Esophagus muscularis mucosa (tissue), 4 donors: Measurements from ENCODE around the gene TXNRD3. TPM values are rescaled to one million over a fixed set of nuclear protein-coding genes. Genes with fewer than 3 reads are reported as not detected.

ENCODE experiments used
- DNase-seq: peaks from one replicate; pipeline ENCODE4 v3.0.0-alpha.2; 2017; ENCODE audit errors: extremely low spot score
- H3K27ac ChIP-seq, 4 donors: fragments of 200-600 bp; sonication (generic); replicated peaks in 1 of 4; 1 replicate in 3 of 4; 2 replicates in 1 of 4; pipeline ENCODE4 v1.5.1; 2016 to 2019; ENCODE audit warnings: mild to moderate bottlenecking in 1 of 4
- H3K27me3 ChIP-seq, 4 donors: fragments of 200-600 bp; sonication (generic); one replicate each; pipeline versions ENCODE4 v1.5.1 to v1.6.0; 2016 to 2019
- H3K36me3 ChIP-seq, 4 donors: fragments of 200-600 bp; sonication (generic); one replicate each; pipeline ENCODE4 v1.5.1; 2016 to 2019
- H3K4me1 ChIP-seq, 4 donors: fragments of 200-600 bp; sonication (generic); one replicate each; pipeline ENCODE4 v1.5.1; 2016 to 2019
- H3K4me3 ChIP-seq, 4 donors: fragments of 200-600 bp; sonication (generic); 1 replicate in 2 of 4; 2 replicates in 2 of 4; pipeline ENCODE4 v1.5.1; 2016 to 2019; ENCODE audit warnings: mild to moderate bottlenecking in 4 of 4, moderate library complexity in 1 of 4
- H3K9me3 ChIP-seq, 4 donors: fragments of 200-600 bp; sonication (generic); 1 replicate in 3 of 4; 2 replicates in 1 of 4; pipeline ENCODE4 v1.5.1; 2016 to 2019
- CTCF ChIP-seq, 3 experiments: fragments of 200-600 bp in 2 of 3; fragments of 450-650 bp in 1 of 3; sonication (generic) in 2 of 3; IDR thresholded peaks; one replicate each; pipeline ENCODE4 v1.5.1; 2017 to 2019; ENCODE audit warnings: antibody characterized with exemption in 3 of 3, mild to moderate bottlenecking in 2 of 3, moderate library complexity in 1 of 3
- EP300 ChIP-seq: sonication (generic); formaldehyde crosslinking; IDR thresholded peaks from one replicate; pipeline ENCODE4 v1.6.1; 2017; ENCODE audit warnings: antibody characterized with exemption
- POLR2A ChIP-seq: fragments of 450-650 bp; IDR thresholded peaks from one replicate; pipeline ENCODE4 v1.6.1; 2017; ENCODE audit warnings: antibody characterized with exemption, moderate library complexity, mild to moderate bottlenecking, low read depth
- POLR2AphosphoS5 ChIP-seq, 2 donors: sonication (generic); formaldehyde crosslinking; IDR thresholded peaks; one replicate each; pipeline ENCODE4 v1.6.1; 2017; ENCODE audit warnings: antibody characterized with exemption in 2 of 2
- WGBS: methylation state at CpG from one replicate; pipeline ENCODE4 v1.1.5; 2018; 5-methylcytosine and 5-hydroxymethylcytosine counted together
- intact Hi-C: fragments of 100-400 bp; cut with DNase I; formaldehyde crosslinking; loops from one replicate; pipeline ENCODE4 v1.15.1; 2023
- total RNA-seq, 4 donors: library from RNA; depleted of rRNA; stranded (reverse); fragments of >200 nt; gene quantifications; one replicate each; pipeline versions ENCODE4 v1.1.0 to v1.2.1, GENCODE V29; 2016

TXNRD3 gene
- total RNA-seq, 4 donors from 2014 or later: 12.8 to 23.7 (median 18.7) TPM

GRCh38 chr3:126616931-126617330 is 38.0 kb downstream of the TXNRD3 start:
- H3K9me3 ChIP-seq: no peaks in the 10 kb centered on the region
- 82% methylated on average over 2 of the region's 2 CpGs for WGBS
- TF ChIP-seq POLR2A (no peak), CTCF (IDR thresholded peaks at IDR 0.05) (no peak), EP300 (no peak), POLR2AphosphoS5 (IDR thresholded peaks at IDR 0.05) (no peak)
- DNase-seq: no peak
- H3K4me1 ChIP-seq: peaks cover 0 to 8% (median 3%) of the 10 kb centered on the region in 4 donors
- no peak overlapping the region for H3K4me3 ChIP-seq
- no peaks in the 10 kb centered on the region for H3K27me3 ChIP-seq
- H3K27ac ChIP-seq: no peak overlapping the region
- intact Hi-C loops: no loop called here
- peaks cover 5 to 70% (median 15%) of the 10 kb centered on the region in 4 donors for H3K36me3 ChIP-seq

- peaks cover 16 to 74% (median 33%) of the 10 kb centered on the region in 4 donors for H3K36me3 ChIP-seq
- H3K4me1 ChIP-seq: no peaks in the 10 kb centered on the region
- intact Hi-C loops: no loop called here
- H3K27me3 ChIP-seq: no peaks in the 10 kb centered on the region
- no peak for TF ChIP-seq EP300
- TF ChIP-seq POLR2AphosphoS5 (IDR thresholded peaks at IDR 0.05): no peak
- no peak for TF ChIP-seq POLR2A
- TF ChIP-seq CTCF (IDR thresholded peaks at IDR 0.05): no peak
- DNase-seq: no peak
- no peaks in the 10 kb centered on the region for H3K9me3 ChIP-seq
- no peak overlapping the region for H3K4me3 ChIP-seq
- no peak overlapping the region for H3K27ac ChIP-seq
- WGBS: 71% methylated on average over 2 of the region's 2 CpGs
Measured at GRCh38 chr3:126613479-126614188, 41.3 kb downstream of the TXNRD3 start.

- Histone ChIP-seq H3K27ac (no peak overlapping the region), H3K36me3 (peaks cover 26 to 83% (median 40%) of the 10 kb centered on the region in 4 donors), H3K4me3 (no peak overlapping the region), H3K27me3 (no peaks in the 10 kb centered on the region), H3K9me3 (no peaks in the 10 kb centered on the region), H3K4me1 (no peaks in the 10 kb centered on the region)
- TF ChIP-seq POLR2AphosphoS5 (IDR thresholded peaks at IDR 0.05) (no peak), EP300 (no peak), CTCF (IDR thresholded peaks at IDR 0.05) (no peak), POLR2A (no peak)
- intact Hi-C loops: no loop called here
- DNase-seq: no peak
- 85% methylated on average over 4 of the region's 4 CpGs for WGBS
Measured at GRCh38 chr3:126612479-126613205, 42.3 kb downstream of the TXNRD3 start.

GRCh38 chr3:126609909-126610308 is 45.0 kb downstream of the TXNRD3 start:
- H3K4me1 ChIP-seq: no peaks in the 10 kb centered on the region
- intact Hi-C loops: no loop called here
- TF ChIP-seq EP300 (no peak), CTCF (IDR thresholded peaks at IDR 0.05) (no peak), POLR2AphosphoS5 (IDR thresholded peaks at IDR 0.05) (no peak), POLR2A (no peak)
- H3K27ac ChIP-seq: no peak overlapping the region
- no peak for DNase-seq
- WGBS: 100% methylated on average over 2 of the region's 2 CpGs
- no peak overlapping the region for H3K4me3 ChIP-seq
- no peaks in the 10 kb centered on the region for H3K9me3 ChIP-seq
- H3K36me3 ChIP-seq: peaks cover 32 to 93% (median 49%) of the 10 kb centered on the region in 4 donors
- H3K27me3 ChIP-seq: no peaks in the 10 kb centered on the region
